ENCODE results near the gene GABRA4. TPM values are rescaled to one million over a fixed set of nuclear protein-coding genes. Genes with fewer than 3 reads are reported as not detected.

GABRA4 gene
- total RNA-seq, 2 experiments from 2014 or later: not detected

DNA sequence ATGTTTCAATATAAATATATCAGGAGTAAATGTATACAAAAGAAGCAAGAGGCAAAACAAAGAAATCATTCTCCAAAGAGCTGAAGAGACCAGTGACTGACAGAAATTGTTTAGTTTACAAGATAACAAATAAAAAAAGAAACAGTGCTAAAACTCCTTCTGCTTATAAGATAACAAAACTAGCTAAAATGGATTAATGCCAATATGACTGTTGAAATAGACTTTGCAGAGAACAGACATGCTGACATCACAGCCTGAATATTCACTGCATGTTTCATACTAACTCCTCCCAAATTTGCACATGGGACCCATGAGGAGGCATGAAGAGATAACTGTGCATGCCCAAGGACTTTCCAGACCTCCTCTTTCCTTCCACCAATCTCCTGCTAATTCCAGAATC lies 6.2 kb upstream of the GABRA4 start:
- Histone ChIP-seq H3K9me3 (ENCODE audit: low read length) (no peaks in the 10 kb centered on the region), H3K36me3 (ENCODE audit: insufficient read depth, low read length) (no peaks in the 10 kb centered on the region), H3K4me2 (ENCODE audit: low read length) (no peak overlapping the region), H4K20me1 (ENCODE audit: insufficient read depth, low read length) (no peaks in the 10 kb centered on the region), H3K4me3 (ENCODE audit: low read depth, low read length, poor library complexity, severe bottlenecking) (no peak overlapping the region), H3K27ac (ENCODE audit: low read depth, low read length, poor library complexity, severe bottlenecking) (no peak overlapping the region), H2AFZ (ENCODE audit: low read length) (no peak overlapping the region), H3K79me2 (ENCODE audit: insufficient read depth, low read depth, low read length) (no peaks in the 10 kb centered on the region), H3K4me1 (ENCODE audit: insufficient read depth, low read length, poor library complexity, severe bottlenecking) (no peaks in the 10 kb centered on the region), H3K9me2 (ENCODE audit: insufficient read depth, low read length) (no peaks in the 10 kb centered on the region)
- no peak for DNase-seq (ENCODE audit: low spot score)
- no peak for TF ChIP-seq EZH2phosphoT487 (IDR thresholded peaks at IDR 0.05; ENCODE audit: borderline replicate concordance, low read depth, low read length)
- TF ChIP-seq, protein P1, sequence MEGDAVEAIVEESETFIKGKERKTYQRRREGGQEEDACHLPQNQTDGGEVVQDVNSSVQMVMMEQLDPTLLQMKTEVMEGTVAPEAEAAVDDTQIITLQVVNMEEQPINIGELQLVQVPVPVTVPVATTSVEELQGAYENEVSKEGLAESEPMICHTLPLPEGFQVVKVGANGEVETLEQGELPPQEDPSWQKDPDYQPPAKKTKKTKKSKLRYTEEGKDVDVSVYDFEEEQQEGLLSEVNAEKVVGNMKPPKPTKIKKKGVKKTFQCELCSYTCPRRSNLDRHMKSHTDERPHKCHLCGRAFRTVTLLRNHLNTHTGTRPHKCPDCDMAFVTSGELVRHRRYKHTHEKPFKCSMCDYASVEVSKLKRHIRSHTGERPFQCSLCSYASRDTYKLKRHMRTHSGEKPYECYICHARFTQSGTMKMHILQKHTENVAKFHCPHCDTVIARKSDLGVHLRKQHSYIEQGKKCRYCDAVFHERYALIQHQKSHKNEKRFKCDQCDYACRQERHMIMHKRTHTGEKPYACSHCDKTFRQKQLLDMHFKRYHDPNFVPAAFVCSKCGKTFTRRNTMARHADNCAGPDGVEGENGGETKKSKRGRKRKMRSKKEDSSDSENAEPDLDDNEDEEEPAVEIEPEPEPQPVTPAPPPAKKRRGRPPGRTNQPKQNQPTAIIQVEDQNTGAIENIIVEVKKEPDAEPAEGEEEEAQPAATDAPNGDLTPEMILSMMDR (conservative IDR thresholded peaks at IDR 0.05; ENCODE audit: low read length): no peak
- intact Hi-C loops (cut with micrococcal nuclease; ENCODE audit: unreplicated experiment): no loop called here
- POLR2A ChIA-PET: no interaction called here
- CTCF ChIA-PET (ENCODE audit: unreplicated experiment): no interaction called here
- no TSS peak for BruUV-seq (replicated peaks)

DNA sequence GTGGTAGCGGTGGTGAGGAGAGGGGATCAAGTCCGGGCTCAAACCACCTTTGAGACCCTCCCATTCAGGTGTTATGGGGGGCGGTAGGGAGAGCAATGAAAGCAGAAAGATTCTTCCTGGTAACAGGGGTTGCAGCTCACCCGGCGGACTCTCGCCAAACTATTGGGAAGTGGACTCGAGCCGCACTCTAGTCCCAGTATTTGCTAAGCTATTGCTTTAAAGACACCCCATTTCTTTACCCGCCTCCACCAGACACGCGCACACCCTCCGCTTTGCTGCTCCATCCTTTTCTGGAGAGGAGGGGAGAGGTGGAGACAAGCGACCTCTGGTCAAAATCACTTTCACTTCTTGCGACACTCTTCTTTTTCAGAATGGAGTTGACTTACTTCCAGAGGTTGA lies 625 bp upstream of the GABRA4 start:
- POLR2A ChIA-PET: interaction anchor here (0.7 kb wide), 1 partner anchor 375 kb away, joined by 3 read pairs; no protein-coding TSS in a partner anchor

DNA sequence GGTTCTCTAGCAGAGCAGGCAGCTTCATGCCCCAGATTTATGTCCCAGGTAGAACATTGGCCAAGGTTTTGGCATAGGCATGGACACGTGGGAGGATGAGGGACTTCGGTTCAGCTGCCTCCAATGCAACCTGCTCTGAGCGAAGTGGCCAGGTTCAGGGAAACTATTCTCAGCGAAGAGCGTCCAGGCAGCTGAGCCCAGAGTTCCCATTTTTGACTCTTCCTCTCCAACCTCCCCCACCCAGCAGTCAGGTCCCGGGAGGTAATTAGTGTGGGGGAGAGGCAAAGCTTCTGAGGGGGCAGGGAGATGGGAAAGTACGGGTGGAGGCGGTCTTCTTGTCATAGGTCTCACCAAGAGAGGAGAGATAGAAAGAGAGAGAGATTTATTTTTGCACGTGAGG lies 1.0 kb downstream of the GABRA4 start:
- Histone ChIP-seq H3K4me2 (ENCODE audit: low read length) (no peak overlapping the region), H3K36me3 (ENCODE audit: insufficient read depth, low read length) (no peaks in the 10 kb centered on the region), H3K4me1 (ENCODE audit: insufficient read depth, low read length, poor library complexity, severe bottlenecking) (no peaks in the 10 kb centered on the region), H3K9me3 (ENCODE audit: low read length) (no peaks in the 10 kb centered on the region), H4K20me1 (ENCODE audit: insufficient read depth, low read length) (no peaks in the 10 kb centered on the region), H3K4me3 (ENCODE audit: low read depth, low read length, poor library complexity, severe bottlenecking) (no peak overlapping the region), H3K79me2 (ENCODE audit: insufficient read depth, low read depth, low read length) (no peaks in the 10 kb centered on the region), H3K27ac (ENCODE audit: low read depth, low read length, poor library complexity, severe bottlenecking) (no peak overlapping the region), H2AFZ (ENCODE audit: low read length) (no peak overlapping the region), H3K9me2 (ENCODE audit: insufficient read depth, low read length) (no peaks in the 10 kb centered on the region)
- DNase-seq (ENCODE audit: low spot score): no peak
- no TSS peak for BruUV-seq (replicated peaks)
- intact Hi-C loops (cut with micrococcal nuclease; ENCODE audit: unreplicated experiment): no loop called here
- POLR2A ChIA-PET: interaction anchor here (0.6 kb wide), 1 partner anchor 12 kb away, joined by 3 read pairs; no protein-coding TSS in a partner anchor
- CTCF ChIA-PET (ENCODE audit: unreplicated experiment): no interaction called here
- TF ChIP-seq, protein P1 (conservative IDR thresholded peaks at IDR 0.05; ENCODE audit: low read length): no peak
- no peak for TF ChIP-seq EZH2phosphoT487 (IDR thresholded peaks at IDR 0.05; ENCODE audit: borderline replicate concordance, low read depth, low read length)

More for the DNA sequence above, 625 bp upstream of the GABRA4 start:
- Histone ChIP-seq H3K9me2 (ENCODE audit: insufficient read depth, low read length) (no peaks in the 10 kb centered on the region), H3K79me2 (ENCODE audit: insufficient read depth, low read depth, low read length) (no peaks in the 10 kb centered on the region), H3K9me3 (ENCODE audit: low read length) (no peaks in the 10 kb centered on the region), H3K4me1 (ENCODE audit: insufficient read depth, low read length, poor library complexity, severe bottlenecking) (no peaks in the 10 kb centered on the region), H3K36me3 (ENCODE audit: insufficient read depth, low read length) (no peaks in the 10 kb centered on the region), H3K27ac (ENCODE audit: low read depth, low read length, poor library complexity, severe bottlenecking) (no peak overlapping the region), H4K20me1 (ENCODE audit: insufficient read depth, low read length) (no peaks in the 10 kb centered on the region), H3K4me2 (ENCODE audit: low read length) (no peak overlapping the region), H3K4me3 (ENCODE audit: low read depth, low read length, poor library complexity, severe bottlenecking) (no peak overlapping the region), H2AFZ (ENCODE audit: low read length) (no peak overlapping the region)
- CTCF ChIA-PET (ENCODE audit: unreplicated experiment): no interaction called here
- no TSS peak for BruUV-seq (replicated peaks)
- intact Hi-C loops (cut with micrococcal nuclease; ENCODE audit: unreplicated experiment): no loop called here
- no peak for DNase-seq (ENCODE audit: low spot score)
- TF ChIP-seq EZH2phosphoT487 (IDR thresholded peaks at IDR 0.05; ENCODE audit: borderline replicate concordance, low read depth, low read length): no peak
- TF ChIP-seq, protein P1 (conservative IDR thresholded peaks at IDR 0.05; ENCODE audit: low read length): no peak

Data from OCI-LY7 (cell line).